Measurements from ENCODE around the gene RAB3A. TPM values are rescaled to one million over a fixed set of nuclear protein-coding genes. Genes with fewer than 3 reads are reported as not detected.

The RAB3A gene
- total and polyA plus RNA-seq, 2 donors (not counting 3 experiments of a cell fraction or from before 2014, with no cell fraction given) = 0.88 to 0.90 TPM

- no peak for FAIRE-seq
- Histone ChIP-seq H3K36me3 (ENCODE audit: control insufficient read depth in 2 of 2, extremely low read depth in 1 of 2, insufficient read depth in 2 of 2, low read length in 2 of 2) (peaks cover 0 to 24% of the 10 kb centered on the region in 2 experiments), H3K9ac (replicated peaks; ENCODE audit: extremely low read depth, insufficient read depth, low read length) (no peak overlapping the region), H3K9me1 (replicated peaks; ENCODE audit: control insufficient read depth, extremely low read depth, insufficient read depth, low read length) (no peaks in the 10 kb centered on the region), H3K4me1 (ENCODE audit: control insufficient read depth, extremely low read depth, insufficient read depth, low read length) (peaks cover 23% of the 10 kb centered on the region), H3K27me3 (ENCODE audit: control insufficient read depth in 2 of 2, insufficient read depth in 2 of 2, low read length in 2 of 2) (no peaks in the 10 kb centered on the region), H3K4me2 (ENCODE audit: insufficient read depth, low read length) (no peak overlapping the region), H3K27ac (ENCODE audit: insufficient read depth, low read depth, low read length) (no peak overlapping the region), H2AFZ (ENCODE audit: low read depth, low read length) (no peak overlapping the region), H4K20me1 (replicated peaks; ENCODE audit: control insufficient read depth, extremely low read depth, insufficient read depth, low read length) (no peaks in the 10 kb centered on the region), H3K79me2 (ENCODE audit: control insufficient read depth, insufficient read depth, low read length) (peaks cover 11% of the 10 kb centered on the region), H3K9me3 (replicated peaks; ENCODE audit: control insufficient read depth, insufficient read depth, low read length) (no peaks in the 10 kb centered on the region), H3K4me3 (replicated peaks in 1 of 3; ENCODE audit: insufficient read depth in 1 of 3, low read depth in 1 of 3, low read length in 3 of 3) (no peak overlapping the region)
- DNase-seq (ENCODE audit: low read depth, low spot score) = no peak
- CTCF ChIA-PET = interaction anchor here (1.2 to 1.3 kb wide), 3 partner anchors 10 to 170 kb away, joined by 3 to 7 read pairs (median 4); no protein-coding TSS in a partner anchor
- intact Hi-C loops (cut with micrococcal nuclease) (no loop called here), dilution Hi-C loops (cut with MboI; ENCODE audit: extremely low pct_ligation_motif_present, low sequenced_read_pairs) (no loop called here)
- POLR2A ChIA-PET = no interaction called here
- BruUV-seq (replicated peaks) = no TSS peak
- TF ChIP-seq MAX (IDR thresholded peaks at IDR 0.05; ENCODE audit: insufficient read depth, insufficient read length) (no peak), JUN (IDR thresholded peaks at IDR 0.05; ENCODE audit: borderline replicate concordance, insufficient read depth, insufficient read length, low read depth) (no peak), EZH2 (IDR thresholded peaks at IDR 0.05; ENCODE audit: borderline replicate concordance, low read depth, low read length, severe bottlenecking) (no peak), GATA2 (IDR thresholded peaks at IDR 0.05; ENCODE audit: insufficient read depth, insufficient read length, low read depth, low read length) (no peak), CTCF (IDR thresholded peaks at IDR 0.05; ENCODE audit: extremely low read depth in 1 of 2, insufficient read depth in 1 of 2, low read depth in 1 of 2, low read length in 2 of 2) (no peak), POLR2AphosphoS5 (IDR thresholded peaks at IDR 0.05; ENCODE audit: insufficient read depth, low read depth, low read length) (no peak), POLR2A (IDR thresholded peaks at IDR 0.05; ENCODE audit: low read depth, low read length) (no peak), FOS (IDR thresholded peaks at IDR 0.05; ENCODE audit: borderline replicate concordance, insufficient read depth, low read length) (no peak)
Observed at GRCh38 chr19:18158467-18158866, 45.4 kb downstream of the RAB3A start.
